Measurements from ENCODE around the gene ANKS1B.

ANKS1B gene

GRCh38 chr12:98741556-98742265 is 1243.0 kb downstream of the ANKS1B start (continued):
- TF ChIP-seq PRDM10 (tag by site-specific recombination; IDR thresholded peaks at IDR 0.05), result peak; percentile 40; the same call in 1 of the 2 replicates
- TF ChIP-seq ZNF416 (tag by site-specific recombination; IDR thresholded peaks at IDR 0.05), result no peak
- TF ChIP-seq ZNF155 (tag by site-specific recombination; IDR thresholded peaks at IDR 0.05), result no peak
- no peak for TF ChIP-seq ZNF837 (tag by site-specific recombination; IDR thresholded peaks at IDR 0.05)
- peak; percentile 47; the same call in 1 of the 2 replicates for TF ChIP-seq ZNF558 (tag by site-specific recombination; IDR thresholded peaks at IDR 0.05)
- TF ChIP-seq KLF10 (tag by site-specific recombination; IDR thresholded peaks at IDR 0.05), result peak; percentile 9; the same call in 1 of the 2 replicates
- TF ChIP-seq ZNF513 (tag by site-specific recombination; IDR thresholded peaks at IDR 0.05), result no peak
- TF ChIP-seq RBAK (tag by site-specific recombination; IDR thresholded peaks at IDR 0.05), result no peak
- no peak for TF ChIP-seq ZNF777 (tag by site-specific recombination; IDR thresholded peaks at IDR 0.05; ENCODE audit: borderline replicate concordance)
- TF ChIP-seq ZNF623 (tag by site-specific recombination; IDR thresholded peaks at IDR 0.05), result no peak
- TF ChIP-seq ZFP3 (tag by site-specific recombination; IDR thresholded peaks at IDR 0.05; ENCODE audit: low read depth), result no peak
- no peak for TF ChIP-seq ZNF830 (tag by site-specific recombination; IDR thresholded peaks at IDR 0.05; ENCODE audit: low read depth)
- peak; percentile 89 for TF ChIP-seq FEZF1 (tag by site-specific recombination; IDR thresholded peaks at IDR 0.05)
- TF ChIP-seq ZSCAN30 (tag by site-specific recombination; IDR thresholded peaks at IDR 0.05), result no peak; the same call in 1 of the 2 replicates
- no peak for TF ChIP-seq ZFP37 (tag by site-specific recombination; IDR thresholded peaks at IDR 0.05)
- no peak for TF ChIP-seq ZNF626 (tag by site-specific recombination; IDR thresholded peaks at IDR 0.05)
- TF ChIP-seq ZNF664 (tag by site-specific recombination; IDR thresholded peaks at IDR 0.05), result no peak
- TF ChIP-seq REPIN1 (tag by site-specific recombination; IDR thresholded peaks at IDR 0.05; ENCODE audit: low read depth), result no peak
- no peak for TF ChIP-seq ZNF121 (tag by site-specific recombination; IDR thresholded peaks at IDR 0.05)
- TF ChIP-seq, protein P1, sequence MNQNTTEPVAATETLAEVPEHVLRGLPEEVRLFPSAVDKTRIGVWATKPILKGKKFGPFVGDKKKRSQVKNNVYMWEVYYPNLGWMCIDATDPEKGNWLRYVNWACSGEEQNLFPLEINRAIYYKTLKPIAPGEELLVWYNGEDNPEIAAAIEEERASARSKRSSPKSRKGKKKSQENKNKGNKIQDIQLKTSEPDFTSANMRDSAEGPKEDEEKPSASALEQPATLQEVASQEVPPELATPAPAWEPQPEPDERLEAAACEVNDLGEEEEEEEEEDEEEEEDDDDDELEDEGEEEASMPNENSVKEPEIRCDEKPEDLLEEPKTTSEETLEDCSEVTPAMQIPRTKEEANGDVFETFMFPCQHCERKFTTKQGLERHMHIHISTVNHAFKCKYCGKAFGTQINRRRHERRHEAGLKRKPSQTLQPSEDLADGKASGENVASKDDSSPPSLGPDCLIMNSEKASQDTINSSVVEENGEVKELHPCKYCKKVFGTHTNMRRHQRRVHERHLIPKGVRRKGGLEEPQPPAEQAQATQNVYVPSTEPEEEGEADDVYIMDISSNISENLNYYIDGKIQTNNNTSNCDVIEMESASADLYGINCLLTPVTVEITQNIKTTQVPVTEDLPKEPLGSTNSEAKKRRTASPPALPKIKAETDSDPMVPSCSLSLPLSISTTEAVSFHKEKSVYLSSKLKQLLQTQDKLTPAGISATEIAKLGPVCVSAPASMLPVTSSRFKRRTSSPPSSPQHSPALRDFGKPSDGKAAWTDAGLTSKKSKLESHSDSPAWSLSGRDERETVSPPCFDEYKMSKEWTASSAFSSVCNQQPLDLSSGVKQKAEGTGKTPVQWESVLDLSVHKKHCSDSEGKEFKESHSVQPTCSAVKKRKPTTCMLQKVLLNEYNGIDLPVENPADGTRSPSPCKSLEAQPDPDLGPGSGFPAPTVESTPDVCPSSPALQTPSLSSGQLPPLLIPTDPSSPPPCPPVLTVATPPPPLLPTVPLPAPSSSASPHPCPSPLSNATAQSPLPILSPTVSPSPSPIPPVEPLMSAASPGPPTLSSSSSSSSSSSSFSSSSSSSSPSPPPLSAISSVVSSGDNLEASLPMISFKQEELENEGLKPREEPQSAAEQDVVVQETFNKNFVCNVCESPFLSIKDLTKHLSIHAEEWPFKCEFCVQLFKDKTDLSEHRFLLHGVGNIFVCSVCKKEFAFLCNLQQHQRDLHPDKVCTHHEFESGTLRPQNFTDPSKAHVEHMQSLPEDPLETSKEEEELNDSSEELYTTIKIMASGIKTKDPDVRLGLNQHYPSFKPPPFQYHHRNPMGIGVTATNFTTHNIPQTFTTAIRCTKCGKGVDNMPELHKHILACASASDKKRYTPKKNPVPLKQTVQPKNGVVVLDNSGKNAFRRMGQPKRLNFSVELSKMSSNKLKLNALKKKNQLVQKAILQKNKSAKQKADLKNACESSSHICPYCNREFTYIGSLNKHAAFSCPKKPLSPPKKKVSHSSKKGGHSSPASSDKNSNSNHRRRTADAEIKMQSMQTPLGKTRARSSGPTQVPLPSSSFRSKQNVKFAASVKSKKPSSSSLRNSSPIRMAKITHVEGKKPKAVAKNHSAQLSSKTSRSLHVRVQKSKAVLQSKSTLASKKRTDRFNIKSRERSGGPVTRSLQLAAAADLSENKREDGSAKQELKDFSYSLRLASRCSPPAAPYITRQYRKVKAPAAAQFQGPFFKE (tag by site-specific recombination; IDR thresholded peaks at IDR 0.05; ENCODE audit: borderline replicate concordance), result no peak
- TF ChIP-seq KLF8 (tag by site-specific recombination; IDR thresholded peaks at IDR 0.05), result peak; percentile 42; the same call in 1 of the 2 replicates
- TF ChIP-seq ZNF146 (tag by site-specific recombination; IDR thresholded peaks at IDR 0.05), result no peak
- TF ChIP-seq TCF7L2 (IDR thresholded peaks at IDR 0.05; ENCODE audit: borderline replicate concordance, low read depth, low read length), result no peak
- no peak for TF ChIP-seq ZNF248 (tag by site-specific recombination; IDR thresholded peaks at IDR 0.05)
- TF ChIP-seq ZNF404 (tag by site-specific recombination; IDR thresholded peaks at IDR 0.05), result no peak
- no peak for TF ChIP-seq ZNF776 (tag by site-specific recombination; IDR thresholded peaks at IDR 0.05; ENCODE audit: borderline replicate concordance)
- no peak for TF ChIP-seq GLI4 (tag by site-specific recombination; IDR thresholded peaks at IDR 0.05)
- no peak for TF ChIP-seq ZNF76 (tag by site-specific recombination; IDR thresholded peaks at IDR 0.05; ENCODE audit: borderline replicate concordance, low read depth)
- TF ChIP-seq, protein P2, sequence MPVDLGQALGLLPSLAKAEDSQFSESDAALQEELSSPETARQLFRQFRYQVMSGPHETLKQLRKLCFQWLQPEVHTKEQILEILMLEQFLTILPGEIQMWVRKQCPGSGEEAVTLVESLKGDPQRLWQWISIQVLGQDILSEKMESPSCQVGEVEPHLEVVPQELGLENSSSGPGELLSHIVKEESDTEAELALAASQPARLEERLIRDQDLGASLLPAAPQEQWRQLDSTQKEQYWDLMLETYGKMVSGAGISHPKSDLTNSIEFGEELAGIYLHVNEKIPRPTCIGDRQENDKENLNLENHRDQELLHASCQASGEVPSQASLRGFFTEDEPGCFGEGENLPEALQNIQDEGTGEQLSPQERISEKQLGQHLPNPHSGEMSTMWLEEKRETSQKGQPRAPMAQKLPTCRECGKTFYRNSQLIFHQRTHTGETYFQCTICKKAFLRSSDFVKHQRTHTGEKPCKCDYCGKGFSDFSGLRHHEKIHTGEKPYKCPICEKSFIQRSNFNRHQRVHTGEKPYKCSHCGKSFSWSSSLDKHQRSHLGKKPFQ (tag by site-specific recombination; IDR thresholded peaks at IDR 0.05), result no peak

All from HEK293 (cell line).